ENCODE data around the gene ANKRD24.

Gene ANKRD24

DNA sequence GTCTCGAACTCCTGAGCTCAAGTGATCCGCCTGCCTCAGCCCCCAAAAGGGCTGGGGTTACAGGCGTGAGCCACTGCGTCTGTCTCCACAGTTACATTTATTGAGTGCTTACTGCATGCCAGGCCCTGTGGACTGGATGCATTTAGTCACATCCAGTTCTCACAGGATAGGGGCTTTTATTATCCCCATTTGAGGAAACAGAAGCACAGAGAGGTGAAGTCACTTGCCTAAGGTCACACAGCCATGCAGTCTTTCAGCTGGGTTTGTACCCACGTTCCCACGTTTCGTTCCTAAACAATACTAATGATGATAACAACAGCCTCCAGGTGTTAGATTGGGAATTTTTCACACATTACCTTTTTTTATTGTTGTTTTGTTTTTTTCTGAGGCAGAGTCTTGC lies 37.7 kb downstream of the ANKRD24 start:
- H3K4me3 ChIP-seq (ENCODE audit: insufficient read depth, low read length, poor library complexity, severe bottlenecking), result no peak overlapping the region
- no peaks in the 10 kb centered on the region for H3F3A ChIP-seq (ENCODE audit: insufficient read depth)
- no peaks in the 10 kb centered on the region for H3K27me3 ChIP-seq (ENCODE audit: low read length)
- H3K79me2 ChIP-seq (ENCODE audit: insufficient read depth, low read length), result no peaks in the 10 kb centered on the region
- no peaks in the 10 kb centered on the region for H3K36me3 ChIP-seq (ENCODE audit: low read length)
- no peak overlapping the region for H3K27ac ChIP-seq (ENCODE audit: low read depth, low read length)
- no peak overlapping the region for H3K9ac ChIP-seq (ENCODE audit: low read length)
- H3K4me2 ChIP-seq (ENCODE audit: low read depth, low read length, poor library complexity, severe bottlenecking), result no peak overlapping the region
- no peaks in the 10 kb centered on the region for H3K9me3 ChIP-seq (ENCODE audit: insufficient read depth, low read length)
- H2AFZ ChIP-seq (ENCODE audit: low read depth, low read length, severe bottlenecking), result no peak overlapping the region
- TF ChIP-seq, protein P1, sequence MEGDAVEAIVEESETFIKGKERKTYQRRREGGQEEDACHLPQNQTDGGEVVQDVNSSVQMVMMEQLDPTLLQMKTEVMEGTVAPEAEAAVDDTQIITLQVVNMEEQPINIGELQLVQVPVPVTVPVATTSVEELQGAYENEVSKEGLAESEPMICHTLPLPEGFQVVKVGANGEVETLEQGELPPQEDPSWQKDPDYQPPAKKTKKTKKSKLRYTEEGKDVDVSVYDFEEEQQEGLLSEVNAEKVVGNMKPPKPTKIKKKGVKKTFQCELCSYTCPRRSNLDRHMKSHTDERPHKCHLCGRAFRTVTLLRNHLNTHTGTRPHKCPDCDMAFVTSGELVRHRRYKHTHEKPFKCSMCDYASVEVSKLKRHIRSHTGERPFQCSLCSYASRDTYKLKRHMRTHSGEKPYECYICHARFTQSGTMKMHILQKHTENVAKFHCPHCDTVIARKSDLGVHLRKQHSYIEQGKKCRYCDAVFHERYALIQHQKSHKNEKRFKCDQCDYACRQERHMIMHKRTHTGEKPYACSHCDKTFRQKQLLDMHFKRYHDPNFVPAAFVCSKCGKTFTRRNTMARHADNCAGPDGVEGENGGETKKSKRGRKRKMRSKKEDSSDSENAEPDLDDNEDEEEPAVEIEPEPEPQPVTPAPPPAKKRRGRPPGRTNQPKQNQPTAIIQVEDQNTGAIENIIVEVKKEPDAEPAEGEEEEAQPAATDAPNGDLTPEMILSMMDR (IDR thresholded peaks at IDR 0.05; ENCODE audit: insufficient read depth, low read length, poor library complexity, severe bottlenecking), result no peak
- no peak for TF ChIP-seq EZH2phosphoT487 (conservative IDR thresholded peaks at IDR 0.05; ENCODE audit: low read length)
- H3K9me2 ChIP-seq (replicated peaks; ENCODE audit: insufficient read depth, low read length), result no peaks in the 10 kb centered on the region
- no peaks in the 10 kb centered on the region for H4K20me1 ChIP-seq (ENCODE audit: low read depth, low read length)

GRCh38 chr19:4224470-4224869 lies 42.0 kb downstream of the ANKRD24 start:
- TF ChIP-seq, protein P1 (IDR thresholded peaks at IDR 0.05; ENCODE audit: insufficient read depth, low read length, poor library complexity, severe bottlenecking), result no peak
- no peak for TF ChIP-seq EZH2phosphoT487 (conservative IDR thresholded peaks at IDR 0.05; ENCODE audit: low read length)
- Histone ChIP-seq H3K4me2 (ENCODE audit: low read depth, low read length, poor library complexity, severe bottlenecking) (no peak overlapping the region), H3K79me2 (ENCODE audit: insufficient read depth, low read length) (no peaks in the 10 kb centered on the region), H3K27ac (ENCODE audit: low read depth, low read length) (no peak overlapping the region), H2AFZ (ENCODE audit: low read depth, low read length, severe bottlenecking) (no peak overlapping the region), H3F3A (ENCODE audit: insufficient read depth) (no peaks in the 10 kb centered on the region), H3K9me2 (replicated peaks; ENCODE audit: insufficient read depth, low read length) (no peaks in the 10 kb centered on the region), H3K4me3 (ENCODE audit: insufficient read depth, low read length, poor library complexity, severe bottlenecking) (no peak overlapping the region), H4K20me1 (ENCODE audit: low read depth, low read length) (no peaks in the 10 kb centered on the region), H3K9me3 (ENCODE audit: insufficient read depth, low read length) (no peaks in the 10 kb centered on the region), H3K27me3 (ENCODE audit: low read length) (no peaks in the 10 kb centered on the region), H3K36me3 (ENCODE audit: low read length) (no peaks in the 10 kb centered on the region), H3K9ac (ENCODE audit: low read length) (no peak overlapping the region)

DNA sequence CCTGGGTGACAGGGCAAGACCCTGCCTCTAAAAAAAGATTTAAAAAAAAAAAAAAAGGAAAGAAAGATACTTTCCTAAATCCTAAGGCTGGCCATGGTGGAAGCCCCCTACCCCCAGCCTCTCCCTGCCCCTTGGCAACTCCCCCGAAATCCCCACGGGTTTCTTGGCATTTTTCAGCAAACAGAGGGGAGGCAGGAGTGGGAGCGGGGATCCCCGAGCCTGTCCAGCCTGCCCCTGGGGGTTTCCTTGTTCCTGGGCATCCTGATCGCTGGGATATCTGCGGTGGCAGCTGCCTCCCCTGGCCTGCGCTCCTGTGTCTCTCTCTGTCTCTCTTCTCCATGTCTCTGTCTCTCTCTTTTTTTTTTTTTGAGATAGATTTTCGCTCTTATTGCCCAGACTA lies 43.4 kb downstream of the ANKRD24 start:
- TF ChIP-seq, protein P1 (IDR thresholded peaks at IDR 0.05; ENCODE audit: insufficient read depth, low read length, poor library complexity, severe bottlenecking), result no peak
- TF ChIP-seq EZH2phosphoT487 (conservative IDR thresholded peaks at IDR 0.05; ENCODE audit: low read length), result no peak

More for the DNA sequence above, 43.4 kb downstream of the ANKRD24 start:
- H3K4me3 ChIP-seq (ENCODE audit: insufficient read depth, low read length, poor library complexity, severe bottlenecking), result no peak overlapping the region
- H3K27ac ChIP-seq (ENCODE audit: low read depth, low read length), result no peak overlapping the region
- no peaks in the 10 kb centered on the region for H3K27me3 ChIP-seq (ENCODE audit: low read length)
- no peak overlapping the region for H3K4me2 ChIP-seq (ENCODE audit: low read depth, low read length, poor library complexity, severe bottlenecking)
- H3K36me3 ChIP-seq (ENCODE audit: low read length), result no peaks in the 10 kb centered on the region
- no peaks in the 10 kb centered on the region for H3K9me3 ChIP-seq (ENCODE audit: insufficient read depth, low read length)
- no peaks in the 10 kb centered on the region for H3K79me2 ChIP-seq (ENCODE audit: insufficient read depth, low read length)
- no peaks in the 10 kb centered on the region for H4K20me1 ChIP-seq (ENCODE audit: low read depth, low read length)
- no peaks in the 10 kb centered on the region for H3K9me2 ChIP-seq (replicated peaks; ENCODE audit: insufficient read depth, low read length)
- no peak overlapping the region for H2AFZ ChIP-seq (ENCODE audit: low read depth, low read length, severe bottlenecking)
- H3F3A ChIP-seq (ENCODE audit: insufficient read depth), result no peaks in the 10 kb centered on the region
- H3K9ac ChIP-seq (ENCODE audit: low read length), result no peak overlapping the region
